Measurements from ENCODE around the gene TMED9.

The TMED9 gene

DNA sequence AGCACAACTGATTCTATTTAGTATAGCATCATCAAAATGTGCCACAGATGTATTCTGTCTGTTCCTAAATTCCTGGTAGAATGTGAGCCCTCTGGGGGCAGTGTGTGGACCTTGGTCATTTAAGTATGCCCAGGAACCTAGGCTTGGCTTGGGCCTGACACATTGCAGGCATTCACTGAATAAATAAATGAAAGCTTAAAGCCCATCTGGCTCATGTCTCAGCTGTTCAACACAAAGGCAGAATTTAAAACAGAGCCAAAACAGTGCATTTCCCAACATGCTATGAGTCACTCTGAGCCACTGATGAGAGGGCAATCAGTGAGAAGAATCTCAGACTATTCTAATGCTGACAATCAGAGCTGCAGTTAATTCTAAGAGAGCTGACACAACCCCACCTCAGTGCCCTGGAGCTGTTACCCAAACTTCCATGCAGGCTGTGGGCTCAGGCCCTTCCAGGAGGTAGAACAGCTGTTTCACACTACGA is 45.7 kb upstream of the TMED9 start:
- peaks cover 15% of the 10 kb centered on the region for H3K36me3 ChIP-seq (replicated peaks; ENCODE audit: low read depth, low read length)

DNA sequence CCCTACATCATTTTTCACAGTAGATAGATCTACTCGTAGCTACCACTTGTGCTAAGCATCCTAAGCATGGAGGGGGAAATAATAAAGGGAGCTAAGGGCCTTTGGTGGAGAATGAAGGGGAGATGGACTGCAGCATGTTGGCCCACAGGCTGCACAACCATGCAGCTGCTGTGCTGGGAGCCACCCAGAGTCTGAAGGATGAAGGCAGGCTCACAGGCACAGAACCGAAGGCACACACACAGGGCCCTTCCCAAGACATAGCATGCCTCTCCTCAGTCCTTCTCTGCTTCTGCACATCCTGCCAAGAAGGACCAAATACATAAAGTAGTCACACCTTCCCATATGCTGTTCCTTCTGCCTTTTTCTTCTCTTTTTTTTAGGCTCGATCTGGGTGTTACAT is 44.3 kb upstream of the TMED9 start:
- peaks cover 67% of the 10 kb centered on the region for H3K79me2 ChIP-seq (ENCODE audit: low read length)
- H3K4me1 ChIP-seq (ENCODE audit: low read length) = peaks cover 2% of the 10 kb centered on the region; the same call in 1 of the 2 replicates
- no peaks in the 10 kb centered on the region for H3K27me3 ChIP-seq (ENCODE audit: low read depth, low read length)
- no peak overlapping the region for H3K4me2 ChIP-seq (ENCODE audit: low read length)
- no peak overlapping the region for H3K9ac ChIP-seq (ENCODE audit: low read length)
- H3K4me3 ChIP-seq (ENCODE audit: low read length) = no peak overlapping the region
- no peak overlapping the region for H2AFZ ChIP-seq (ENCODE audit: low read depth, low read length)
- no peaks in the 10 kb centered on the region for H3K9me3 ChIP-seq (ENCODE audit: insufficient read depth, low read length)
- no peak overlapping the region for H3K27ac ChIP-seq (ENCODE audit: low read length)
- peaks cover 32% of the 10 kb centered on the region for H4K20me1 ChIP-seq (ENCODE audit: insufficient read depth, low read length)
- TF ChIP-seq, protein P1, sequence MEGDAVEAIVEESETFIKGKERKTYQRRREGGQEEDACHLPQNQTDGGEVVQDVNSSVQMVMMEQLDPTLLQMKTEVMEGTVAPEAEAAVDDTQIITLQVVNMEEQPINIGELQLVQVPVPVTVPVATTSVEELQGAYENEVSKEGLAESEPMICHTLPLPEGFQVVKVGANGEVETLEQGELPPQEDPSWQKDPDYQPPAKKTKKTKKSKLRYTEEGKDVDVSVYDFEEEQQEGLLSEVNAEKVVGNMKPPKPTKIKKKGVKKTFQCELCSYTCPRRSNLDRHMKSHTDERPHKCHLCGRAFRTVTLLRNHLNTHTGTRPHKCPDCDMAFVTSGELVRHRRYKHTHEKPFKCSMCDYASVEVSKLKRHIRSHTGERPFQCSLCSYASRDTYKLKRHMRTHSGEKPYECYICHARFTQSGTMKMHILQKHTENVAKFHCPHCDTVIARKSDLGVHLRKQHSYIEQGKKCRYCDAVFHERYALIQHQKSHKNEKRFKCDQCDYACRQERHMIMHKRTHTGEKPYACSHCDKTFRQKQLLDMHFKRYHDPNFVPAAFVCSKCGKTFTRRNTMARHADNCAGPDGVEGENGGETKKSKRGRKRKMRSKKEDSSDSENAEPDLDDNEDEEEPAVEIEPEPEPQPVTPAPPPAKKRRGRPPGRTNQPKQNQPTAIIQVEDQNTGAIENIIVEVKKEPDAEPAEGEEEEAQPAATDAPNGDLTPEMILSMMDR (IDR thresholded peaks at IDR 0.05; ENCODE audit: low read depth, low read length) = no peak
- TF ChIP-seq EZH2phosphoT487 (IDR thresholded peaks at IDR 0.05; ENCODE audit: low read depth) = no peak
- peaks cover 18% of the 10 kb centered on the region for H3K36me3 ChIP-seq (replicated peaks; ENCODE audit: low read depth, low read length)

More for the DNA sequence above, 45.7 kb upstream of the TMED9 start:
- Histone ChIP-seq H3K9me3 (ENCODE audit: insufficient read depth, low read length) (no peaks in the 10 kb centered on the region), H3K9ac (ENCODE audit: low read length) (no peak overlapping the region), H3K27me3 (ENCODE audit: low read depth, low read length) (no peaks in the 10 kb centered on the region), H3K4me3 (ENCODE audit: low read length) (no peak overlapping the region), H3K4me1 (ENCODE audit: low read length) (no peaks in the 10 kb centered on the region), H3K79me2 (ENCODE audit: low read length) (peaks cover 65% of the 10 kb centered on the region), H3K27ac (ENCODE audit: low read length) (no peak overlapping the region), H3K4me2 (ENCODE audit: low read length) (no peak overlapping the region), H4K20me1 (ENCODE audit: insufficient read depth, low read length) (peaks cover 43% of the 10 kb centered on the region), H2AFZ (ENCODE audit: low read depth, low read length) (no peak overlapping the region)
- no peak for TF ChIP-seq EZH2phosphoT487 (IDR thresholded peaks at IDR 0.05; ENCODE audit: low read depth)
- TF ChIP-seq, protein P1 (IDR thresholded peaks at IDR 0.05; ENCODE audit: low read depth, low read length) = no peak

DNA sequence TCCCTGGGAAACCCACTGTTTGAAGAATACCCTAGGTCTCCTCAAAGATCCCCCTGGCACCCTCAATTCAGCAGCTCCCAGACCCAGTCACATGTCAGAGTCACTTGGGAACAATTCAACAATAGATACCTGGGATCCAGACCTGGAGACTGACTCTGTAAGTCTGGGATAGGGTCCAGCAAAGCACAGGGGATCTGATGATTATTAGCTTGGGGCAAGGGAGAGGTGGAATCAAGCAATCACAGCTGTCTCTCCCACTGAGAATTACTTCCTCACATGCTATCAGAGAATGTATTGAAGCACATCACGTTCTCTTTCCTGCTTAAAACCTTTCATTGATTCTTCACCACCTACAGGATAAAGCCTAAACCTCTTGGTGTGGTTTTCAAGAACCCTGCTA is 43.5 kb upstream of the TMED9 start:
- no peak overlapping the region for H3K4me3 ChIP-seq (ENCODE audit: low read length)
- H3K27me3 ChIP-seq (ENCODE audit: low read depth, low read length) = no peaks in the 10 kb centered on the region
- H3K36me3 ChIP-seq (replicated peaks; ENCODE audit: low read depth, low read length) = peaks cover 17% of the 10 kb centered on the region
- no peak for TF ChIP-seq EZH2phosphoT487 (IDR thresholded peaks at IDR 0.05; ENCODE audit: low read depth)
- TF ChIP-seq, protein P1 (IDR thresholded peaks at IDR 0.05; ENCODE audit: low read depth, low read length) = no peak
- no peak overlapping the region for H3K4me2 ChIP-seq (ENCODE audit: low read length)
- no peak overlapping the region for H3K27ac ChIP-seq (ENCODE audit: low read length)
- H2AFZ ChIP-seq (ENCODE audit: low read depth, low read length) = no peak overlapping the region
- H3K4me1 ChIP-seq (ENCODE audit: low read length) = peaks cover 9% of the 10 kb centered on the region
- H3K79me2 ChIP-seq (ENCODE audit: low read length) = peaks cover 67% of the 10 kb centered on the region
- peaks cover 32% of the 10 kb centered on the region for H4K20me1 ChIP-seq (ENCODE audit: insufficient read depth, low read length)
- H3K9ac ChIP-seq (ENCODE audit: low read length) = no peak overlapping the region
- H3K9me3 ChIP-seq (ENCODE audit: insufficient read depth, low read length) = no peaks in the 10 kb centered on the region

DNA sequence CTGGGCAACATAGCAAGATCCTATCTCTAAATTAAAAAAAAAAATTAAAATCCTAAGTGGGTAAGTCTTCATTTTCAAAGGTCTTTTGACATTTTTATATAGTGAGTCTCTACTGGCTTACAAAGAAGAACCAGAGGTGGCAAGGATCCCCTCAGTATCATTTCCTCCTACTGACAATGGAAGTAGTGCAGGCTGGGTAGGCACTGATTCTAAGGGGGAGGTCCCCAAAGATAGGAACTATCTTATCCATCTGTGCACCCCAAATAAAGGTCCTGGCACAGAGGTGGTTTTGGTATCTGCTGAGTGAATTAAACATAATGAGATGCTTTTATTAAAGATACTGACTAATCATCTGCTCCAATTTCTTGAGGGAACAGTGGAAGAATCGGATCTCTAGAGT is 41.9 kb upstream of the TMED9 start:
- Histone ChIP-seq H3K27me3 (ENCODE audit: low read depth, low read length) (no peaks in the 10 kb centered on the region), H3K4me2 (ENCODE audit: low read length) (no peak overlapping the region), H3K79me2 (ENCODE audit: low read length) (peaks cover 66% of the 10 kb centered on the region), H3K4me3 (ENCODE audit: low read length) (no peak overlapping the region), H3K36me3 (replicated peaks; ENCODE audit: low read depth, low read length) (peaks cover 17% of the 10 kb centered on the region), H3K4me1 (ENCODE audit: low read length) (peaks cover 9% of the 10 kb centered on the region), H2AFZ (ENCODE audit: low read depth, low read length) (no peak overlapping the region), H3K27ac (ENCODE audit: low read length) (no peak overlapping the region), H3K9me3 (ENCODE audit: insufficient read depth, low read length) (no peaks in the 10 kb centered on the region), H4K20me1 (ENCODE audit: insufficient read depth, low read length) (peaks cover 31% of the 10 kb centered on the region), H3K9ac (ENCODE audit: low read length) (no peak overlapping the region)
- TF ChIP-seq, protein P1 (IDR thresholded peaks at IDR 0.05; ENCODE audit: low read depth, low read length) = no peak
- no peak for TF ChIP-seq EZH2phosphoT487 (IDR thresholded peaks at IDR 0.05; ENCODE audit: low read depth)

Data from OCI-LY3 (cell line).